ENCODE data around the gene AFF3.
A peak's percentile ranks its signal among the peaks of the same experiment; 100 is the strongest.

The AFF3 gene

DNA sequence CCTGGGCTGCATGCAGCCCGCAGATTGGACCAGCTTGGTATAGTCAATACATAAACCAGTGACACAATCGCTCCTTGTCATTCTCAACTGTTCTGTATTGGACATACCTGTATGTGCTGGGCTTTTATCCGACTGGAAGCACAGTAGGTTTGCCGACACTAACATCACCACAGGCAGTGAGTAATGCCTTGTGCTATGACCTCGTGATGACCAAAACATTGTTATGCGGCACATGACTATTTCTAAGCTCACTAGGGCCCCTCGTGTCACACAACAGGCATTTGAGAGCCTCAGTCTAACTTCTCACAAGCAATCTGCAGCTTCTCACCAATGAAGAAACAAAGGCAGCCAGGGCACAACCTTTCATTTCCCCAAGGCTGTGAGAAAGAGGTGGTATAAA is 320.8 kb downstream of the AFF3 start:
- peak; percentile 33 for DNase-seq (ENCODE audit: low spot score)

DNA sequence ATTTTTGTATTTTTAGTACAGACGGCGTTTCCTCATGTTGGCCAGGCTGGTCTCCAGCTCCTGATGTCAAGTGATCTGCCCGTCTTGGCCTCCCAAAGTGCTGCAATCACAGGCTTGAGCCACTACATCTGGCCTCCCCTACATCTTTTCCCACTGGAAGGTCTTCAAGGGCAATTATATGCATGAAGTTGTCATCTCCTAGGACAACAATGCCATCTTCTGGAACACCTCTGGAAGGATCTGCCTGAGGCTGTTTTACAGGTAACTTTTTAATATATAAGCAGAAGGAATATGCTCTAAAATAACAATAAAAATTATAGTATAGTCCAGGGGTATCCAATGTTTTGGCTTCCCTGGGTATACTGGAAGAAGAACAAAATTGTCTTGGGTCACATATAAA is 321.4 kb downstream of the AFF3 start:
- DNase-seq (ENCODE audit: low spot score), result no peak

DNA sequence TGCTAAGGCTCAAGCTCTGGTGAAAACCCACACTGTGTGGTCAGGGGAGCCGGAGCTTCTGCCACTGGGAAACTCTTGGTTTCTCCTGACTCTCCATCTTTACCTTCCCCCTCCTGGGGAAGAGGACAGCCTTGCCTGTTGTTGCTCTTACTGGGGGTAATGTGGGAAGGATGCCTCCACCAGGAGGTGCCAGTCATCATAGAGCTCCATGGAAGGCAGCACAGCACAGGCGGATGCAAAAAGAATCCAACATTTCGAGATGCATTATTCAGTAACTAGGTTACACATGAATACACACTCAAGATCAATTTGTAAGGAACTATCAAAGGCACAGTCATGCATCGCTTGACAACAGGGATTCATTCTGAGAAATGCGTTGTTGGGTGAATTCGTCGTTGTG is 322.6 kb downstream of the AFF3 start:
- no peak for DNase-seq (ENCODE audit: low spot score)

DNA sequence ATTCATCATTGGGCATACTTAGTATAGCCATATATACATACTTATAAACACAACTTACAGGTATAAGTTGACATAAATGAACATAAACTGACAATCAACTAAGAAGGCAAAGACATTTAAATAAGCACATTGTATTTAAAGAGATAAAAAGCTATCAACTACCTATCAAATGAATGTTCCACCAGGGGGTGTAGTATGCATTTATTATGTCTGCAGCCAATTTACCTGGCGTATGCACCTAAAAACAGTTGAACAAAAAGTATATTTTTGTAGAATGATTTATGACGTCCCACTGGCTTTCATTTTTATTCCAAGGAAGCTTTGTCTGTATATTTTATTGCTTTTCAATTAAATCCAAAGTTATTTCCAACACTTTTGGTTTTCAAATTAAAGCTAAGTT is 323.5 kb downstream of the AFF3 start:
- DNase-seq (ENCODE audit: low spot score), result no peak

DNA sequence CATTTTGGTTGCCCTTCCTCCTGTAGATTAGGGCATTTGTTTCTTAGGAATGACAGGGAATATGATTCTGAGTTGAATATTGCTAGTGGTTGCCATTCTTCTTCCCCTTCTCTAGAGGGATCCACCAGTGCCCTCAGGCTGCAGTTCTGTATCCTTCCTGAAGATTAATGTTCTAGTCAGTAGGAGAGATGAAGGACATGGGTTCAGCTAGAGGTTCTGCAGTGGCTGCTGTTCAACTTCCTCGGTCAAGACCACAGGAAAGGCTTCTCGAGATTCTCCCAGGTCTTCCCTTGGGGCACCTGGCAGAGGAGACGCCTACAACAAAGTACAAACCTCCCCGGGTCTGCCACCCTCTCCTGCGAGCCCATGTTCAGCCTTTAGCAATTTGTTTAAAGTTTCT is 325.5 kb downstream of the AFF3 start:
- DNase-seq (ENCODE audit: low spot score), result no peak

DNA sequence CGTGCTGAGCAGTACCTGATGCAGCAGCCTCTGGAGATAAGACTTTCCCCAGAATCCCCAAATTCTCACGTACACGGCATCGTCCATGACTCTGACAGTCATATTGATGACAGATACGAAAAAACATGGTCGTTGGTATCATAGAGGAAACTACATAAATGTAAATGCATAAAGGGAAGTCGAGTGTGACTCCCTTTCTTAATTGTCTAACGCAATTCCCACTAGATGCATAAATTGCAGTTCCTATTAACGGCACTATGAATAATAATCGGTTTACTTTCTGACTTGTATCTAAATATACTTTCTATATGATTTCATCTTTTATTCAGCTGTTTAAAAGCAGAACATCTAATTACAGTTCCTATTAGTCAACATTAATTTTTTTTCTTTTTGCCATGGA is 330.0 kb downstream of the AFF3 start:
- DNase-seq (ENCODE audit: low spot score), result no peak

DNA sequence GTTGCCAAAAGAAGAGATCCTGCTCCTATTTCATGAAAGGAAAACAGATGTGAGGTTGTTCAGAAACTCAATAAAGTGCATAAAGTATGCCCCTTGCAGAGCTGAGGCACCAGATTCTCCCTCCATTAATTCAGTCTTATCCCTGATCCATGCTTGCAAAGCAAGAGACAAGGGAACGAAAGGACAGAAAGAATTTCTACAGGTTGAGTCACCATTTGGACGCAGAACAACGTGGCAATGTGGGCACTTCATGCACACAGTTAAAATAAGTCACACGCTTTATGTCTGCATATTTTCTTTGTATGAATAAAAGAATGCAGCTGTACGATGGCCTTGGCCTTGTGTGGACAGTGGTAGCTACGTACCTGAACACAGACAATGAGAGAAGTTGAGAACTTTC is 330.8 kb downstream of the AFF3 start:
- no peak for DNase-seq (ENCODE audit: low spot score)

DNA sequence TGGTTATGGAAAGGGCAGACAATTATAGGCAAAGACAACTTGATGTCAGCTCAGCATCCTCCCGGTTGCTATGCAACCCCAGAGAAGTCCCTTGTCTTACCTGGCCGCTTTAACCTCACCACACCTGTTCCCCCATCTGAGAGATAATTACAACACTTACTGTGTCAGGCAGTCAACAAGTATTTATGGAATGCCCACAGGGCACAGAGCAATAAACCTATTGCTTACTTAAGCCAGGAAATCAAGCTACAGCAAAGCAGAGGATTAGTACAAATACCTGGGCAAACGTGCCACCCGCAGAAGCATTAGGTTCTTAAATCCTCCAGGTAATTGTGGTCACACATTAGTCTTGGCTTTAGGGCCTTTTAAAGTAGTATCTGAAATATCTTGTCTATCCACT is 332.2 kb downstream of the AFF3 start:
- DNase-seq (ENCODE audit: low spot score), result no peak

DNA sequence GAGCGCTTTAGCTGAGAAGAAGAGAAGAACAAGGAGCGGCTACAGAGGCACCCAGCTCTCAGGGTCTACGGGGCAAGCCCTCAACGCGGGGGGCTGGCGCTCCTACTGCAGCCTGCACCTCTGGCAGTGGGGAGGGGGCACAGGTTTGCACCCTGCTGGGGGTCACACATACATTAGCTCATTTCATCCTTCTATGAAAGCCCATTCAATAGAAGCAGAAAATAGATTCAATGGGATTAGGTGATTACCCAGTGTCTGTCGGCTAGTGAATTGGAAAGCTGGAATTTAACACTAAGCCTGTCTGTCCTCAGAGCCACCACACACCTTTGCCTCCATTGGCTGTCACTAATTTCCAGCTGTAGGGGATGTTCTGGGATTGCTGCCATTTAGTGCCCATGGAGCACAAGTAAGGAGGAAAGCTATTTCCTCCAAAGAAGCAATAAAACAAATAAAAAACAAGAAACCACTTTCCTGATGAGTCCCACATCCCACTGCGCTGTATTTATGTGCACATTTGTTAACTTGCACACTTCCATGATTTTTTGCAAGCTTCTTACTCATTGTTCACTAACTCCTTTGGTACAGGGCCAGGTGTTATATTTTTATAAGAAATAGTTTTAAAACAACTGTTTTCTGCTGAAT is 333.0 kb downstream of the AFF3 start:
- no peak for DNase-seq (ENCODE audit: low spot score)

DNA sequence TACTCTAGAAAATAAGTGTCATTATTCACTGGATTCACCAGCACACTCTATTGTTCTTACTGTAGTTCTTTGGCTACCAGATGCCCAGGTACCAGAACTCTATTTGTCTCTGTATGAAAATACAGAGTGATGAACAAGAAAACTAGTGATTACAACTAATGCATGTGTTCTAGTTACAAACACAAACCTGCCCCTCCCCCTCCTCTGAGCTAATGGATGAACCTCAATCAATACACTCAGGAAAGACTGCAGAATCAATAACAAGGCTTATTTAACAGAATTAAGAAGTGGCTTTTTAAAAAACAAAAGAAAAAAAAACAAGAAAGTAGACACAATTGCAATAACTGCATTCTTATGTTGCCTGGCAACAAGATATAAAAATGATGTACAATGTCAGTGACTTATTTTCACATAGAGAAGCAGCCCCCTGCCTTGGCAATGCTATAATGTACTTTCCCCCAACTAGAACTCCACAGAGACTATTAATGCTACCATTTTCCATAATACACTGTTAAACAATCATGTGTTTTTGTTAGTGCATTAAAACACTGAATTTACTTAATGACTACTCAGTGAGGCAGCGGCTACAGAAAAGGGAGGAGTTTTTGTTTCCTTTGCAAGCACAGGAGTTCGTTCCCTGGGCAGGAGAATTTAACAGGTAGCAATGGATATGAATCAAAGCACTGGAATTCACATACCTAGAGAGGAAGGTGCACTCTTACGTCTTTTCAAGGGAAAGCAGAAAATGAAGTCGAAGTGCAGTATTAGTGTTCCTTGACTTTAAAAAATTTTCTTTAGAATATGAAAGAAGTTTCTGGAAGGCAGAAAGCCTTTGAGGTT is 333.8 kb downstream of the AFF3 start:
- no peak for DNase-seq (ENCODE audit: low spot score)

DNA sequence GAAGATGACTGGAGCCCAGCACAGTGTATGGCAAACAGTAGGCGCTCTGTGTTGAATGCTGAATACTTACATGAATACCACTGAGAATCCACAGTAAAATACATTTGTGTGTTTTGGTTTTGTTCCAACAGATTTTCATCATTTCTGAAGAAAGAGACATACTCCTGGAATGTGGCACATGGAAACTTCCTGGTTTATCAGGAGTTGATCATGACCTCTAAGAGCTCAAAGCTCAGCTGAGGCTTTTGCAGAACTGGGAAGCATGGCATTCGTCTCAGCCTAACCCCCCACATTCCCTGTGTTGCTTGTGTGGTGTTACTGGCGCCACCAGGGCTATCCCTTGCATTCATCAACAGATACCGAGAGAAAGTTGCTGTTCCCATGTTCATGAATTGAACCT is 335.6 kb downstream of the AFF3 start:
- DNase-seq (ENCODE audit: low spot score), result no peak

DNA sequence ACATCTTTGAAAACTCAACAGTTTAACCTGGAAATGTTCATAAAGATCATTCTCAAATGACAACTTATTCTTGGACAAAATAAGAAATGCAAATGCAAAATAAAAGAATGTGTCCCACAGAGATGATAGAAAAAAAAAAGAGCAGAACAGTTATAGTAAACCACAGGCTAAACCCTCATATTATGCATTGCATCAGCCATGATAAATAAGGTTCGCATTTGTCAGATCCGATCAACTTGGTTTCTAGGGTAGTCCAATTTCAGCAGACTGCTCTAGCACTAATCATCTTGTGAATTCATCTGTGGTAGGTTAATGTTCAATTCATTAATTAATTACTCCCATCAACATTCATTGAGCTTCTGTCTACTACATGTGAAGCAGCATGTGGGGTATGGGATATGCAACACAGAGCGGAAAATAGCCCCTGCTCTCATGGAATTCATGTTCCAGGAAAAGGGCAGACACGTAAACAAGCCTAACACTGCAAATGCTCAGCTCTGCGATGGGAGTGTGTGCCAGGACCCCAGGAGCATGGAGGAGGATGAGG is 336.4 kb downstream of the AFF3 start:
- DNase-seq (ENCODE audit: low spot score), result no peak

DNA sequence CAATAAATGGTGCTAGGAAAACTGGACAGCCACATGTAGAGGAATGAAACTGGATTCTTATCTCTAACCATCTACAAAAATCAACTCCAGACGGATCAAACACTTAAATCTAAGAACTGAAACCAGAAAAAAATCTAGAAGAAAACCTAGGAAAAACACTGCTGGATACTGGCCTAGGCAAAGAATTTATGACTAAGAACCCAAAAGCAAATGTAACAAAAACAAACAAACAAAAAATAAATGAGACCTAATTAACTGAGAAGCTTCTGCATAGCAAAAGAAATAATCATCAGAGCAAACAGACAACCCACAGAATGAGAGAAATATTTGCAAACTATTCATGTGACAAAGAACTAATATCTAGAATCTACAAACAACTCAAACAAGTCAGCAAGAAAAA is 338.5 kb downstream of the AFF3 start:
- DNase-seq (ENCODE audit: low spot score), result no peak

DNA sequence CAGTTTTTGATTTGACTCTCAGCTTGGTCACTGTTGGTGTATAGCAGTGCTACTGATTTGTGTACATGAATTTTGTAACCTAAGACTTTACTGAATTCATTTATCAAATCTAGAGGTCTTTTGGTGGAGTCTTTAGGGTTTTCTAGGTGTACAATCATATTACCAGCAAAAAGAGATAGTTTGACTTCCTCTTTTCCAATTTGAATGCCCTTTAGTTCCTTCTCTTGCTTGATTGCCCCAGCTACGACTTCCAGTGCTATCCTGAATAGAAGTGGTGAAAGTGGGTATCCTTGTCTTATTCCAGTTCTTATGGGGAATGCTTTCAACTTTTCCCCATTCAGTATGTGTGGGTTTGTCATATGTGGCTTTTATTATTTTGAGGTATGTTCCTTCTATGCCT is 339.7 kb downstream of the AFF3 start:
- DNase-seq (ENCODE audit: low spot score), result no peak

DNA sequence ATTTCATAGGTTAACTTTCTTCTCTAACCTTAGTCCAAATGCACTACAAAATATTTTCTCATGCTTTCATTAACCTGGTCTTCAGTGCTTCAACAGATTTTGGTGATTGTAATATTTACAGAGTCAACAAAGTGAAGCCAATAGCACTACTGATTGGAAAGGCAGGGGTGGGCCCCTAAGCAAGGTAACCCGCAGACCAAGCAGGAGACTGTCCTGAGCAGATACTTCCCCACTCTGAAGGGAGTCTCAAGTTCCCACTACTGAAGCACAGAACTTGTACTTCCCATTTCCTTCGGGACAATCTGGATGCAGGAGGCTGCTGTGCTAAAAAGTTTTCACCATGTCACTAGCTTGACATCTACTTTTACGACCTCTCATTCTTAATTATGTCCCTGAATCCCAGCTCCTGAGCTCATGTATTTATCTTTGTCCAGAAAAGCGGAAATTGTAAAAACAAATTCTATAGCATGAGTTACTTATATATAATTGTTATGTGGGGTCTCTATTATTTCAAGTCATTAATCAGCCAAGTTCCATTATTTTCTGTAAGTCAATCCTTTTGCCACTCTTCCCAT is 341.0 kb downstream of the AFF3 start:
- no peak for DNase-seq (ENCODE audit: low spot score)

DNA sequence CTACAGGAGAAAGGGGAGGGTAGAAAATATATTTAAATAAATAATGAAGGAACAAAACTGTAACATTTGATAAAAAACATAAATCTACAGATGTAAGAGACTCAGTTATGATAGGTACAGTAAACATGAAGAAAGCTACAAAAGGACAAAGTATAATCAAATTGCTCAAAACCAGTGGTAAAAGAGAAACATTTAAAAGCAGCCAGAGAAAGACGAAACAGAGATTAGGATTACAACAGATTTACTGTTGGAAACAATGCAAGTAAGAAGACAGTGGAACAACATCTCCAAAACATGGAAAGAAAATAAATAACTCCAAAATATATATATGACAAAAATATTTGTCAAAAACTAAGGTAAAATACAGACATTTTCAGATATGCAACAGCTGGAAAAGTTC is 344.9 kb downstream of the AFF3 start:
- no peak for DNase-seq (ENCODE audit: low spot score)

DNA sequence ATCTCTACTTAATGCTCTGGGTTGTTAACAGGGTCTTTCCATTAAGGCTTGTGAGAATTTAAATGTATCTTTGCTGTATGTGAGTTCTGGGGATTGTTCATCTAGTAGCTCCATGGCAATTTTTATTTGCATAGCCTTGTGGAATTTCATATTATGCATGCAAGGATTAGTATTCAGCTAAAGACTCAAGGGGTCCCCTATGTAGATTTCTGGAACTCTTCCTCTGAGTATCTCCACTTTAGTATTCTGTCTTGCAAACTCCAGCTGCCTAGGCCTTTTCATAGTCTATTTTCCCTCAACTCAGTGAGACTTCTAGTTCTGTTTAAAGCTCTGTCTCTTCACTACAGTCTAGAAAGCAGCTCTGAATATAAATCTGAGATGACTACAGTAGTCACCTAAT is 348.0 kb downstream of the AFF3 start:
- DNase-seq (ENCODE audit: low spot score), result no peak

DNA sequence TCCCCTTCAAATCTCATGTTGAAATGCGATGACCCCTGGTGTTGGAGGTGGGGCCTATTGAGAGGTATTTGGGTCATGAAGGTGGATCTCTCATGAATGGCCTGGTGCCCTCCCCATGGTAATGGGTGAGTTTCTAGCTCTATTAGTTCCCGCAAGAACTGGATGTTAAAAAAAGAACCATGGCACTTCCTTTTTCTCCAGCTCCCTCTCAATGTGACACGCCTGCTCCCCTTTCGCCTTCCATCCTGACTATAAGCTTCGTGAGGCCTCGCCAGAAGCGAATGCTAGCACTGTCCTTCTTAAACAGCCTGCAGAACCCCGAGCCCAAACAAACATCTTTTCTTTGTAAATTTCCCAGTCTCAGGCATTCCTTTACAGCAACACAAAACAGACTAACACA is 349.4 kb downstream of the AFF3 start:
- DNase-seq (ENCODE audit: low spot score), result no peak

DNA sequence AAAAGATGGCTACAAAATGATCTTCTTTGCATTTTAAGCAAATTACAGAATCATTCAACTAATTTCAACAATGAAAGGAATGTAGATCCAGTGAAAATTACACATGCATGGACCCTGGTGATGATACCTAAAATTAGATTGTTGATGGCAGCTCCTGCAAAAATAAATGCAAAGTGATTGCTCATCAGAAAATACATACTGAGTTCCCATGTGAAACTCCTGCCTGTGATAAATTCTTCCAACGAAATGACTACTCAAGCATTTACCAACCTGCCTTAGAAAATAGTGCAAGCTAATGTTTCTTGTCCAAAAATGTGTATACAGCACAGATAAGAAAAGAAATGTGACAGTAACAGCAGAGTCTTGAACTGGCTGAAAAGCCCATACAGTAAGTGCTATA is 352.5 kb downstream of the AFF3 start:
- no peak for DNase-seq (ENCODE audit: low spot score)

DNA sequence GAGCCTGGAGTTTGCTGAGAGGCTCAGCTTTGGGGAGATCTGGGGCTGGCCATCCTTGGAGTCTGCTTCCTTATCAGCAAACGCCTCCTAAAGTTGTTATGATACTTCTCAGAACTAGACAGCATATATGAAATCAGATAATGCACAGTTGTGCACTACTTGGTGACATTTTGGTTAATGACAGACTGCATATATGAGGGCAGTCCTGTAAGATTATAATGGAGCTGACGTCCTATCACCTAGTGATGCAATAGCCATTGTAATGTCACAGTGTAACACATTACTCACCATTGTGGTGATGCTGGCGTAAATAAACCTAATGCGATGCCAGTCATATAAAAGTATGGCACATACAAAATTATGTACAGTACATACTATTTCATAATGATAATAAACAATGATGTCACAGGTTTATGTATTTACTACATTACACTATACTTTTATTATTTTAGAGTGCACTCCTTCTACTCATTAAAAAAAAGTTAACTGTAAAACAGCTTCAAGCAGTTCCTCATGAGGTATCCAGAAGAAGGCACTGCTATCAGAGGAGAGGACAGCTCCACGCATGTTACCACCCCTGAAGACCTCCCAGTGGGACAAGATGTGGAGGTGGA is 354.5 kb downstream of the AFF3 start:
- no peak for DNase-seq (ENCODE audit: low spot score)

DNA sequence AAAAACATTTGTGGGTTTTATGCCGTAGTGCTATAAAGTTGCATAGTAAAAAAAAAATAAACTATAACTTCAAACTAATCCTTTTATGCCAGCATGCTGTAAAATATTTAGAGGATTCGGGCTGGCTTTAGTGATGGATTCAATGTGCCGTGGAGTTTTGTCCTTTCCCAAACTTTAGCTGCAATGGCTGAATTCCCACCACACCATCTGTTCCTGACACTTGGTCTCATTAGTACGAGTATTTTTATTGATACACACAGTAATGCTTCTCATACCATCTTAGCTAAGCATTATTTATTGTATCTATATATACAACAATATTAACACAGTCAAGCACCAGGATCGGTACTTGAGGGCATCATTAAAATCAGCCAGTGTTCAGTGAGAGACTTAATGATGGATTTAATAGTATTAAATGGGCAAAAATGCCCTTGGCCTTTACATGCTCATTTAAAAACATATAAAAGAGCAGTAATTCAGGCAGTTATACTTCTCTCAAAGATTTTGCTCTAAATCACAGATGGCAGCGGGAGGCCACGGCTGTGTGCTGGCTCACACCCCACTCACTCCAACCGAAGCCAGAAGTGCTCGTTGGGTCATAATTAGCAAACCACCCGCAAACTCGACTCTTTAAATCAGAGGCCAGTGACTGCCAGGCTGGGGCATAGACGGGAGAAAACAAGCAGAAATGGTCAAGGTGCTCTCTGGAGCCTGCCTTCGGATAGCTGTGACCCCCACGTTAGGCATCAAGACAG is 355.6 kb downstream of the AFF3 start:
- no peak for DNase-seq (ENCODE audit: low spot score)

DNA sequence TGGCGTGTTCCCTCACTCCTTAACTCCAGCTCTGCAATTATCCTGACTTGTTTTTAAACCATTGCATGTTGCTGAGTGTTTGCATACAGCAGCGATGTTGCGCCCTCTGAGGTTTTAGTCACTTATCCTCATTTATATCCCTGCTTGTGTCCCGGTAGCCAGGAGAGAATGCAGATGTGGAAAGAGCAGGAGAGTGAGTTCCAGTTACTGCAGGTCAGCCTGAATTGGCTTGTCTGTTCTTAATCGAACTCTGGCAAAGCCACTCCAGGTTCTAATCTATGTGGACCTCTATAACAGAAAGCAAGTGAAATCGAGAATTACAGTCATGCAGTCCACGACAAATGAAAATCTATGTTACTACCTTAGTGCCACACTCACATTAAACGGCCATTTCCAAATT is 357.4 kb downstream of the AFF3 start:
- no peak for DNase-seq (ENCODE audit: low spot score)

Data from kidney capillary endothelial cell (primary cell).